GF-D8 (cell line): ENCODE results near the gene MOB3B.
"Not testable (repeated sequence)": the region's sequence is repeated elsewhere in the genome, so short reads cannot be mapped to it uniquely, and the experiment has no call there.

Experiments used
- DNase-seq: peaks from one replicate; lab custom pipeline; 2025; lab: John Stamatoyannopoulos, UW

Gene MOB3B

GRCh38 chr9:27473111-27473529 is 56.5 kb downstream of the MOB3B start:
- no peak for DNase-seq

DNA sequence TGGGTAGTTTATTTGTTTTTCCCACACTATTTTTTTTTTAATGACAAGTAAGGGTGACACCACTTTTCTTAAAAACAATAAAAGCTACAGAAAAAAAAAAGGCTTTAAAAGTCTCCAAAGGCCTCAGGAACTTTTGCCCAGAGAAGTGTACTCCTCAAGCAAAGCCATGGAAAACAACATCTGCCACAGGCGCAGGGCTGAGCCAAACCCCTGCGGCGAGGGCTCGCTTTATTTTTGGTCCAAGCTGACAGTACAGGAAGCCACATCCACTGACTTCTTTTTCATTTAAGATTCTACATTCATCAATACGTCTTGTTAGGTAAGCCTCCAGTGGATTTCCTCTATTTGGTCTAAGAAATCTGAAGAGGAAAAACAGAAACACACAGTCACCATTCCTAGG is 57.4 kb downstream of the MOB3B start:
- DNase-seq = no peak

GRCh38 chr9:27471789-27472188 is 57.8 kb downstream of the MOB3B start:
- DNase-seq = no peak

GRCh38 chr9:27471366-27471765 is 58.2 kb downstream of the MOB3B start:
- DNase-seq = no peak

- no peak for DNase-seq
Observed at GRCh38 chr9:27470291-27470856, 59.2 kb downstream of the MOB3B start.

GRCh38 chr9:27469550-27469949 is 60.1 kb downstream of the MOB3B start:
- DNase-seq = no peak

DNA sequence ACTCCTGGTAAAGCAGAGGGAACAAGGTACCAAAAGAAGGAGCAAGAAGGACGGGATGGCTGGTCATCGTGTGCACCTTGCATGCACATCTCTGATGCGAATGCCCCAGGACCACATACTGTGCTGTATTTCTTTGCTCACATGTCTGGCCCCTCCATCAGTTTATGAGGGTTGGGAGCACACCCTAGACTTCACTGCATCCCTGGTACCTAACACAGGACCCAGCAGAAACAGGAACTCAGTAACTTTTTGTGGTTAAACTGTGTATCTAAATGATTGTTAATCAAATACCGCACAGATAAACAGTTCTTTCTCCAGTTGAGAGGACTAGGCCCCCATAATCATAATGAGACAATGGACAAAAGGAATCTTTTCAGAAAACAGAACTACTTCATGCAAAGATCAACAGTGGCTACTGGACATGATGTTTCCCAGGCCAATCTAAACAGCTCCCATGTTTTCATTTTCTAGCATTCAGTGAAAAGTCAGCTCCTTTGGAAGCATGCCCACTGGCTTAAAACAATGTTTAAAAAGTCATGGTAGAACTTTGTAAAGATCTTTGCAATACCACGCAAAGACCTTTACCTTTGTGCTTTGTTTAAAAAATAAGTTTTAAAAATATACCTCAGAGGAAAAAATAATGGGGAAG is 61.0 kb downstream of the MOB3B start:
- DNase-seq = no peak

- DNase-seq = no peak
Observed at GRCh38 chr9:27468000-27468399, 61.6 kb downstream of the MOB3B start.

DNA sequence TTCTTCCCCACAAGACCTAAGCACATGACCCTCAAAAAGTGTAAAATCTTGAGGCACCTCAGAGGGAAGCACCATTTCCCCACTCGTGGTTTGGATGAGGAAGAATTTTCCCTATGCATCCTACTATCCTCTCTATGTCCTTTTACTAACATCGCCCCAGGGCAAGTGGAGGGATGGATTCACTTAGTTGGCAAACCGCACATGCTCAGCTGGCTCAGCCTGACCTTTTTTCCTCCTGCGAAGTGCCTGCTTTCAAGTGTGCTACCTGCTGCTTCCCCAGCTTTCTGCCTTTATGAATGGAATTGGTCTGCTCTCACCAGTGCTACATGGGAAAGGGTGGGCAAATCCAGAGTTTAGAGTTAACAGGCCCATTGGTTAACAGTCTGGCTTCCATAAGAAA is 62.1 kb downstream of the MOB3B start:
- DNase-seq = no peak

- DNase-seq = not testable (repeated sequence)
Observed at GRCh38 chr9:27466516-27466915, 63.1 kb downstream of the MOB3B start.

DNA sequence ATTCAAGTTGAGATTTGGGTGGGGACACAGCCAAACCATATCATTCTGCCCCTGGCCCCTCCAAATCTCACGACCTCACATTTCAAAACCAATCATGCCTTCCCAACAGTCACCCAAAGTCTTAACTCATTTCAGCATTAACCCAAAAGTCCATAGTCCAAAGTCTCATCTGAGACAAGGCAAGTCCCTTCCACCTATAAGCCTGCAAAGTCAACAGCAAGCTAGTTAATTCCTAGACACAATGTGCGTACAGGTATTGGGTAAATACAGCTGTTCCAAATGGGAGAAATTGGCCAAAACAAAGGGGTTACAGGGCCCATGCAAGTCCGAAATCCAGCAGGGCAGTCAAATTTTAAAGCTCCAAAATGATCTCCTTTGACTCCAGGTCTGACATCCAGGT is 64.7 kb downstream of the MOB3B start:
- DNase-seq = not testable (repeated sequence)

DNA sequence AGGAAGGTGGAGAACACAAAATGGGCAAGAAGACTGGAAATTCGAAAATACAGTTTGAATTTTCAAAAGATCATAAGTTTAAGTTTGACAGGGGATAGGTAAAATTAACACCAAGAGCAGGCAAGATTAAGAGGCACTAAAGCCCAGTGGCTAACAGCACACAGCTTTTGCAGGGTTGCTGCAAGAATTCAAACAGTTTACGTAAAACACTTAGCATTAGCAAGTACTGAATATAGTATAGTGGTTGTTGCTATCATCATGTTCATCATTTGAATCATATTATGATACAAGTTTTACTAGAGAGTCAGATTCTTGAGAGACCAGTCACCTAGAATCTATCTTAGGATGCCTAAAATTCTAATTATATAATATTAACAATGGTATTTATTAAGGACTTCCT is 66.8 kb downstream of the MOB3B start:
- DNase-seq = no peak

GRCh38 chr9:27462434-27462833 is 67.2 kb downstream of the MOB3B start:
- no peak for DNase-seq

- no peak for DNase-seq
Observed at GRCh38 chr9:27460226-27461023, 69.2 kb downstream of the MOB3B start.

DNA sequence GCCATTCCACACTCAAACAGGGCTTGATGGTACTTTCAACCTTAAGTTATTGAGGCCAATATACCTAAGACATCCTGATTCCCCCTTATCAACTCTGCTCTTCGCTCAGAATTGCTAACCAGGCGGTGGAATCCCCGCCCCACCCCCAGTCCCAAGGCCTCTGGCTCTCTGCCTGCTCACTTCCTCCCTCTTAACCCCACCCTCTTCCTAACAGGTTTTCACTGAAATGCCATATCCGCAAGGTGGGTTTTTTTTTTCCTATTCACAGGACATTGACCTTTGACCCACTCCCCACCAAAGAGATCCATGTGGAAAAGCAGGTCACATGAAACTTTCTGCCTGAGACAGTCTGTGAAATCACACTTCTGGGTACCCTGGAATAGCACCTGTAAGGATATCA is 72.2 kb downstream of the MOB3B start:
- DNase-seq = no peak

DNA sequence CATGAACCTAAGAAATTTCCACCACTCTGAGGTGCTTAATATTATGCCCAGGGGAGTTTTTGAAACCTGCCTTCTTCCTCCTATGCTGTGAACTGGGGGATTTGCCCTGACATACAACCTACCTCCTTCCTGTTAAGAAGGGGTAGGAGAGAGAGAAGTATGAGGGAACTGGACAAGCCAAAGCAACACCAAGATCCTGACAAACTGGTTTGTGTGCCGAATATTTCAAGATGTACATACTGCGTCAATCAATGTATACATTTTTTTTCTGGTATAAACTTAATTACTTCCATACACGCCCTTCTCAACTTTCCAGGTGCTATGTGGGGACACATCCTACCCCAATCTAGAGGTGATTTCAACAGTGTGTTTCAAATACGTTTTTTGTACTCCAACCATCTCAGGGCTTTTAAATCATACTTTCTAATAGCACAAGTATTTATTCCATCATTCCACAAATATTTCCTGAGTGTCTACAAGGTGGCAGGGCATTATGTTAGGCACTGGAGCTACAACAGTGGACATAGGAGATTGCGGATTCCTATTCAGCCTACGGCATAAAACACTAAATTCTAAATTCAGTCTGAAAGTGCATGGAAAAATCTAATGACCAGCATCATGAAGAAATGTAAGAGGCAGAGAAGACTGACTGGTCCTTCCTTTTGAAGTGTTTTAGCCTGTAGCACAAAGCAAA is 75.6 kb downstream of the MOB3B start:
- no peak for DNase-seq

DNA sequence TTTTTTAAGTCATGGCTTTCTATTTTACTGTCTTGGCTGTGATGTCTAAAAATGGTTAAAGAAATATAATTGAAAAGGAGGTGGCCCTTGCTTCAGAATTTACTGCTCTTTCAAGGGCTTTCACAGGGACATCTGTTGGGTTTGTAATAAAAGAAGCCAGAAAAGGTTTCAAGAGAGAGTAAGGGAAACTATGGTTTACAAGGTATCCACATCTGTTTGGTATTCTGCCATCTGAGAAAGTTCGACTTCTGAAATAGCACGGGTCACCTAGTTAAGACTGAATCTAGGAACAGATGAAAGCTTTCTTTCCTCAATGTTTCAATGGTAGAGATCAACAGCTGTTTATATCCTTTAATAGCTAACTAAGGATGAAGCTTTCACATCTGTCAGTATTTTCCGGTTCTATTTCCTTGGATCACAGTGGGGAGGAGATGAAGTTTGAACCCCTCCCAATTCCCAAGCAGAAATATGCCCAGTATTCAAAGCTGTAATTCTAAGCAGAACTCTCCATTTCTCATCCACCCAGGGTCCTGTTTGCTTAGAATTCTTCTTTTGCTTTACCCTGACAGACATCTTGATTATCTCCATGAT is 78.3 kb downstream of the MOB3B start:
- no peak for DNase-seq

- no peak for DNase-seq
Observed at GRCh38 chr9:27450752-27451151, 78.9 kb downstream of the MOB3B start.

GRCh38 chr9:27448356-27448755 is 81.3 kb downstream of the MOB3B start:
- DNase-seq = not testable (repeated sequence)

DNA sequence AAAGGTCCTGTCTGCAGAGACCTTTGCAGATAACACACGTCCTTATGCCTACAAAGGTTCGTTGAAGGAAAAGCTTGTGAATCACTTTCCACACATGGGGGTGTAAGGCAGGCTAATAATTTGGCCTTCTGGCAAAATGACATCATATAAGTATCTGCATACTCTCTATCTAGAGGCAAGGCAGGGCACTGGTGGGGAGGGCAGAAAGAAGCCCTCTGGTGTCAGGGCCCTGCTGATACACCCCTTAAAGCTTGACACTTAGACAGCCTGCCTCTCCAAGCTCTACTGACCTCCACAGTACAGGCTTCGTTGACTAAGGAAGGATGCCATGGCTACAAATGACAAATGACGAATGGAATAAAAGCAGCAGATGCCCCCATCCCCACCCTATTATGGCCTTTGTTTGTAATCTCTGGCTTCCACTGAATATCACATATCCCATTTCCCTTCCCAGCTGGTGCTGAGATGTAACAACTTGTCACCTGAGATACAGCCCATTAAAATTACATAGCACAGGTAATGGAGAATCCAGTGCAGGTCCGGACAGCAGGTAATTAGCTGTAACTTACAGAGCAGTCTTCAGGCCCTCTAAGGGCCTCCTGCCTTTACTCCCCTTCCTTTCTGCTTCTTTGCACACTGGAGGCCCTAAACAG is 82.5 kb downstream of the MOB3B start:
- no peak for DNase-seq

GRCh38 chr9:27445688-27446087 is 83.9 kb downstream of the MOB3B start:
- DNase-seq = no peak
